NCI-H1048 (cell line): ENCODE results near the gene IGF2.

ENCODE experiments used
- DNase-seq: peaks from one replicate; lab custom pipeline; 2025; lab: John Stamatoyannopoulos, UW

Gene IGF2

DNA sequence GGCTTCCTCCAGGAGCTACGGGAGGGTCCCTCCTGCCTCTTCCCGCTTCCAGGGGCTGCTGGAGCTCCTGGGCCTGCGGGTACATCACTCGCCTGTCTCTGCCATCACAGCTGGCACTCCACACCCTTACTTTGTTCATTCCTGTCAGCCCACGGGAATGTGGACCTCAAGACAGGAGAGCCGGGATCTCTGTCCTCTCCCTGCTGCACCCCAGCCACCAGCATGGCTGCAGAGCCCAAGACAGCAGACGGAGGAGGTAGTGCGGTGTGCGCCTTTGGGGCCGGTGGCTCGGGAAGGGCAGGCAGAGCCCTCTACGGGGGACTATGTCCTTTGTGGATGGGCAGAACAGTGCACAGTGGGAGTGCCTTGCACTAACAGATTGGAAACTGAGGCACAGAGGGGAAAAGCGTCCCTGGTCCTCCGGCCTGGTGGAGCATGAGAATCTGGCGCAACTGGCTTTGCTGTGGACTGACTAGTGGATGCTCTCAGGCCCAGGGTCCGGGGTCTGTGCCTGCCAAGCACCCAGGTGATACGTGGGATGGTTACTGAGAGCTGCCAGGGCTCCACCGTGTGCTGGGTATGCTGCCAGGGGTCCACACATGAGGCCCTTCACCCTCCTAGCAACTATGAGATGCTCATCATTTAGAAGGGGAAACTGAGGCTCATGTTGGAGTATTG is 47.3 kb downstream of the IGF2 start:
- DNase-seq, result no peak

DNA sequence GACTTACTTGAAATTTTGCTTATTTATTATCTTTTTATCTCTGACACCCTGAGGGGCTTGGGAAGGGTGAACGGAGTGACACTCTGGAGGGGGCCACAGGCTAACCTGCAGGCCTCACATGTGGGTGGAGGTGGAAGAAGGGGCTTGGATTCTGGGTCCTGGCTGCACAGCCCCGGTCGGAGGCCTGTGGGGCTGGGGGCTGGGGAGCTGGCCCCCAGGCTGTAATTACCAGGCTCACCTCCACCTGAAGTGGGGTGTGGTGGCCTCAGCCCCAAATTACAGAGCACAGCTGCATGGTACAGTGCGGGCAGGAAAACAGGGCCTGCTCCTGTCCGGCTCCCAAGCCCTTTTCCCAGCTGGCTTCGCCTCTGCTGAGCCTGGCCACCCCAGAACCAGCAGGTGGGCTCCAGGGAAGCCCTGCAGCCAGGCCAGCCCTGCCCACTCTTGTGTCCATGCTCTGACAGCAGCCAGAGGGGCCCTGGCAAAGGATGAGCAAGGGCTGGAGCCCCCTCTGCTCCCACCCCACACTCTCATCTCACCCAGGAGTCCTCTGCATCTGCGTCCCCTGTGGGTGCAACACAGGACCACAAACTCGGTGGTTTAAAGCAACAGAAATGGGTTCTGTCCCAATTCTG is 48.0 kb downstream of the IGF2 start:
- DNase-seq, result no peak

GRCh38 chr11:2090172-2091111 is 48.7 kb downstream of the IGF2 start:
- DNase-seq, result no peak

DNA sequence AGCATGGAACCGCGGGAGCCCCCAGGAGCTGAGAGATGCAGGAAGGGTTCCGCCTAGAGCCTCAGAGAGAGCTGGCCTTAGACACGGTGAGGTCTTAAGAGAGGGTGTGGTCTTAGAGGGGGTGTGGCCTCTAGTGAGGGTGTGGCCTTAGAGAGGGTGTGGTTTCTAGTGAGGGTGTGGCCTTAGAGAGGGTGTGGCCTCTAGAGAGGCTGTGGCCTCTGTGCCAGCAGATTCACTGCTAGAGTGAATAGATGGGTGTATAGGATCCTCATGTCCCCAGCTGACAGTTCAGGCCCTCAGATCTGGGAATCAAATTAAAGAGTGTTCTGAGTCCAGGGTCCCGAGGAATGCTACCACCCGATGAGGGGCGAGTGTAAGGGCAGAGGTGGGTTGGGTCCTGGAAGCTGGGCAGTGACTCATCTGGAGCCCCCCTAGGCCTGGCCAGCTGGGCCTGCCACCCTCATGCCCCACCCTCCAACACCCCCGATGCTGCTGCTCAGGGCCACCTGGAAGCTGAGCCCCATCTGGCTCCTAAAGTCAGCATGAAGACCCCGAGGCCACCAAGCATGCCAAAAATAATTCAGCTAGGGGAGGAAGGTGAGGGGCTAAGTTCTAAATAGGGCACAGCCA is 49.5 kb downstream of the IGF2 start:
- DNase-seq, result no peak

DNA sequence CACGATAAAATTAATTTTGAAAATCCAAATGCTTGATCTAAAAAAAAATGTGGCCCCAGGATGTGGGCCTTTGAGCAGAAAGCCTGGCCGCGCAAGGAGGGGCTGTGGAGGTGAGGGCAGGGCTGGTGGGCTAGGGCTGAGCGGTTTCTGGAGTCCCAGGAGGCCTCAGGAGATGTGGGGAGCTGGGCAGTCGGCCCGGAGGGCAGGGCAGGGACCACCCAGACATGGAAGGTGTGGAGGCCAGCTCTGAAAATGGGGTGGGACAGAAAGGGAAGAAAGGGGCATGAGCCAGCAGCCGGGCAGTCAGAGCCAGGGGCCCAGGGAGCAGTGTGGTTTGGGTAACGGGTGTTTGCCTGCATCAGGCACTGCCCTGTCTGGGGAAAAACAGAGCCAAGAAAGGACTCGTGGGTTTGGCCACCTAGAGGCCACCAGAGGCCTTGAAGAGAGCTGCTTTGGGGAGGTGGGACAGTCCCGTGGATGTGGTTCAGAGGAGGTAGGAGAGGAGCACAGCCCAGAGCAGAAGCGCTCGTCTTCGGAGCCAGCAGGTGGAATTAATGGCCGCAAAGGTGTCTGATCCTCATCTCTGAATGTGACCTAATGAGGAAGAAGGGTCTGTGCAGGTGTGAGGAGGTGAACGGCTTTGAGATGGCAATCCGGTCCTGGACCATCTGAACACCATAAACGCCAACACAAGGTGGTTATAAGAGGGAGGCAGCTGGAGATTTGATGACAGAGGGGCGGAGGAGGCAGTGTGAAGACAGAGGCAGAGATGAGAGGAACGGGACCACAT is 50.2 kb downstream of the IGF2 start:
- DNase-seq, result no peak

- DNase-seq, result no peak
These were observed 50.9 kb downstream of the IGF2 start for GRCh38 chr11:2088284-2088683.

- no peak for DNase-seq
These were observed 52.7 kb downstream of the IGF2 start for GRCh38 chr11:2086239-2087040.

GRCh38 chr11:2085251-2086066 is 53.7 kb downstream of the IGF2 start:
- no peak for DNase-seq

DNA sequence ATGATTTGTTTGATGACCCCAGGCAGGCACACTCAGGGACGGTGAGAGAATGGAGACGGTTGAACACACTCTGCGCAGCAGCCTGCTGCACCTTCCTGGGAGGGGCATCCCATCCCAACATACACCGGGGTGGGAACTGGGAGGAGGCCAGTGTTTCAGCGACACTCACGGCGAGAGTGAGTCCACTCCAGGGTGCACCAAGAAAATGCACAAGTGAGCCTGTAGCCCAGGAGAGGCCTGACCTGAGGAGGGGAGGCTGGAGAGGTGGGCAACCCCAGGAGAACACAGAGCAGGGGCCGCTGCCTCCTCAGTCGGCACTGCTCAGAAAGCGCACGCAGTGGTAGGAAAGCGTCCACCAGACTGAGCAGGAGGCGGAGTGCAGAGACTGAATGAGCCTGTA is 54.5 kb downstream of the IGF2 start:
- DNase-seq, result no peak
